NCI-H748 (cell line): ENCODE measurements around the gene ZMIZ1.

ENCODE experiments used
- DNase-seq: peaks from one replicate; lab custom pipeline; 2025; ENCODE audit not compliant: unreplicated experiment; lab: John Stamatoyannopoulos, UW

The ZMIZ1 gene

GRCh38 chr10:79136236-79137005, 67.7 kb downstream of the ZMIZ1 start:
- DNase-seq: no peak

- no peak for DNase-seq
These were observed 68.6 kb downstream of the ZMIZ1 start for GRCh38 chr10:79137300-79137756.

GRCh38 chr10:79137826-79138225, 69.1 kb downstream of the ZMIZ1 start:
- DNase-seq: no peak

- DNase-seq: no peak
These were observed 69.8 kb downstream of the ZMIZ1 start for GRCh38 chr10:79138449-79139123.

GRCh38 chr10:79139124-79139835, 70.5 kb downstream of the ZMIZ1 start:
- no peak for DNase-seq

GRCh38 chr10:79140085-79140793, 71.5 kb downstream of the ZMIZ1 start:
- no peak for DNase-seq

- no peak for DNase-seq
These were observed 72.1 kb downstream of the ZMIZ1 start for GRCh38 chr10:79140855-79141254.

- no peak for DNase-seq
These were observed 73.3 kb downstream of the ZMIZ1 start for GRCh38 chr10:79142064-79142491.

- no peak for DNase-seq
These were observed 74.0 kb downstream of the ZMIZ1 start for GRCh38 chr10:79142522-79143309.

GRCh38 chr10:79143879-79144278, 75.1 kb downstream of the ZMIZ1 start:
- no peak for DNase-seq

GRCh38 chr10:79144351-79145173, 75.8 kb downstream of the ZMIZ1 start:
- no peak for DNase-seq

GRCh38 chr10:79145174-79145483, 76.4 kb downstream of the ZMIZ1 start:
- DNase-seq: no peak

GRCh38 chr10:79145517-79146470, 77.0 kb downstream of the ZMIZ1 start:
- no peak for DNase-seq

- no peak for DNase-seq
These were observed 77.9 kb downstream of the ZMIZ1 start for GRCh38 chr10:79146611-79147130.

- DNase-seq: no peak
These were observed 78.5 kb downstream of the ZMIZ1 start for GRCh38 chr10:79147306-79147705.

GRCh38 chr10:79147796-79148451, 79.2 kb downstream of the ZMIZ1 start:
- DNase-seq: no peak

GRCh38 chr10:79148452-79149344, 79.9 kb downstream of the ZMIZ1 start:
- no peak for DNase-seq
